Fibroblast of skin of right quadriceps (primary cell): ENCODE measurements around the gene FMO5.
"Not testable (repeated sequence)": the region's sequence is repeated elsewhere in the genome, so short reads cannot be mapped to it uniquely, and the experiment has no call there.

Source experiments
- DNase-seq: peaks from one replicate; pipeline ENCODE4 v3.0.0-alpha.2; 2013

The FMO5 gene

GRCh38 chr1:147238925-147239820, 14.0 kb upstream of the FMO5 start:
- no peak for DNase-seq

DNA sequence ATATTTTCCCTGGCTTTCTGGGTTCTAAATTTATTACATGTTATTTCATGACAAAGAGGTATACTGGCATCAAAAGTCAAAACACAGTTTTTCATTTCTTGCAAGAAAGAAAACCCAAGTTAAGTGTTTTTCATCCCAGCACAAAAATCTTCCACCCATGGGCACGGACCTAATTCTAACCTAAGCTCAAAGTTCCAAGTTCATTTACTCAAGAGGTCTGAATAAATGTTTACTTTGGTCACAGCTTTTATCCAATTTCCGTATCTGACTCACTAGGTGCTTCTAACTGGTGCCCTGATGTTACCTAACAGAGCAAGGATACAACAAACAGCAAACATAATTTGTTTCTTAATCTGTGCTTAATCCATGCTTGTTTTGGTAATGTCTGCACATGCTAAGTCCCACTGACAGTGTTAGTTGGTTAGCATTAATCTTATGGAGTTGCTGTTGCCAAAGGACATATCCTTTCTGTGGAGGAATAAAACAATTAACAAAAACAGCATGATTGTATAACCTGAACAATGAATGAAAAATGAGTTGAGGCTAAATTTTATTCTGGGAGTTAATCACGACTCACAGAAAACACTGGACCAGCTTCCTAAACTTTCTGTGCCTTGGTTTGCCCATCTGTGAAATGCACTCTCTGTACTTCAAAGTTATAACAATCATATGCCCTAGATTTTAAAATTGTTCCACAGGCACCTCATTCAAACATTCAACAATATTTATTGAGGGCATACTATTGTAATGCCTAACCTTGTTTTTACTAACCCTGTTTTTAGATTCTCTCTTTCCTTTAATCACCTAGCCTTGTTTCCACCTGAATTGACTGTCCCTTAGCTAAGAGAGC, 13.1 kb upstream of the FMO5 start:
- no peak for DNase-seq

DNA sequence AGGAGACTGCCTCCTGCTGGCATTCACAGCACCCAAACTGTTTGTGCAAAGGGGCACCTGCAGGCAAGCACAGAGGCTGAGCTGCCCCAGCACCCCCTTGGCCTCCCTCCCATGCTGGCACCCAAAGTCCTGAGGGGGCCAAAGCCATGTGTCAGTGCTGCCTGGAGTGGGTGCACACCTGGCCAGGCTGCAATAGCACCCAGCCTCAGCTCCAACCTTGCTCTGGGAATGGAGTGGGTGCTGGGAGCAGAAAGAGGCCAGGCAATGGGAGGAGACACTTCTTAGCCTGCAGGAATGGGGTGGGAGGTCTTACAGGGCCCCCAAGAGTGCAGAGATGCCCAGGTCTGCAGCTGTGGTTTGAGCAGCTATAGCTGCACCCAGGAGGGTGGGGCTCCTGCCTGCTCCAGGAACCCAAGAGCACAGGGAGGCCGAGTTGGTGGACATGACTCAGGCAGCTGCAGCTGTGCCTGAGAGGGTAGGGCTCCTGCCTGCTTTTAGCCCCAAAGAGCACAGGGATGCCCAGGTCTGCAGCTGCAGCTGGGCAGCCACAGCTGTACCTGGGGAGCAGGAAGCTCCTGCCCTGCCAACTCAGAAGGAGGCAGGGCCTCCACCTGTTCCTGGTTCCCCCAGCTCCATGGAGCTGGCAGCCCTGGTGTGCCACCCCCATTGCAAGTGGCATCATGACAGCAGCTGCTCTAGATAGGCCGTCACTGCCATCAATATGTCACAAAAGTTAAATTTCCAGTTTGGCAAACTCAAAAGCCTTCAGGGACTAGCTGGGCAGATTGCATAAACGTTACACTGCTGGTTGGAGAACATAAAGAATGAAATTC, 12.0 kb upstream of the FMO5 start:
- DNase-seq: no peak

DNA sequence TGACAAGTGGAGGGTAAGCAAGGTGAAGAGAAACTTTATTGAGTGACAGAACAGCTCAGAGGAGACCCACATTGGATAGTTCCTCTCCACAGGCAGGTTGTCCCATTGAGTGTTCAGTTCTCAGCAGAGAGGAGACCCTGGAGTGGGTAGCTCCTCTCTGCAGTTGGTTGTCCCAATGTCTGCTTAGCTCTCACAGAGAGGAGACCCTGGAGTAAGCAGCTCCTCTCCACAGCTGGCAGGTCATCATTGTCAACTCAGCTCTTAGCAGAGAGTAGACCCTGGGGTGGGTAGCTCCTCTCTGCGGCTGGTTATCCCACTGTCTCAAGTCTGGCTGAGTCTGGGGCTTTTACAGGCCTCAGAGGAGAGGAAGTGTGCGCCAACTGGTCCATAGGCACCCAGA, 11.3 kb upstream of the FMO5 start:
- DNase-seq: no peak

- DNase-seq: no peak
These were observed 10.7 kb upstream of the FMO5 start for GRCh38 chr1:147235822-147236221.

- DNase-seq: not testable (repeated sequence)
These were observed 8.8 kb upstream of the FMO5 start for GRCh38 chr1:147233903-147234302.

GRCh38 chr1:147231032-147231431, 5.9 kb upstream of the FMO5 start:
- DNase-seq: not testable (repeated sequence)

GRCh38 chr1:147223740-147224615, 1.2 kb downstream of the FMO5 start:
- no peak for DNase-seq

DNA sequence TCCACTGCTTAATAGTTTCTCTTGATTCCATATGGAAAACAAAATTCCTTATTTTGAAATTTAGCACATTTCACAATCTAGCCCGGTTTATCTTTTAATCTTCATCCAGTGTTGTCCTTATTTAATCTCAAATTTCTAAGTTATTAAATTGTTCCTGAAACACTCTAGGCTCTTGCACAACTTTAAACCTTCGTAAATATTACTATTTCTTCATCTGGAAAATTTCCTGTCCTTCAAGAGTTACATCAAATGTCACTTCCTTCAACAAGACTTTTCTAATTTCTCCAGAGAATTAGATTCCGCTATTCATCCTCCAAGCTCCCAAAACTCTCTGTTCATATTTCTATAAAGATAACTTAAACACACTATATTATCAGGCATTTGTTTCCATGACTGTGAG, 6.5 kb downstream of the FMO5 start:
- DNase-seq: no peak

GRCh38 chr1:147217141-147217540, 8.0 kb downstream of the FMO5 start:
- no peak for DNase-seq

DNA sequence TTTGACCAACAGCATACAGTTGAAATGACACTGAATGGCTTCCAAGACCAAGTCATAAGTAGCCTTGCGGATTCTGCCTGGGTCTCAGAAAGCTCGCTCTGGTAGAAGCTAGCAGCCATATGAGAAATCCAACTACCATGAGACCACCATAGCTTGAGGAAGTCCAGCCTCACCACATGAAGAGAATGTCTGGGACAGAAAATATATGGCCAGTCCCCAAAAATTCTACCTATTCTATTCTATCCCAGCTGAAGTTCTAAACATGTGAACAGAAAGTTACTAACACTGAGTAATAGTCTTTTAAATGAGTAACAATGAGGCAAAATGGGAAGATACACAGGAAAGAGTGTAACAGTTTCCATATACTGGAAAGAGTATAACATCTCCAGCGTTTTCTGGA, 9.0 kb downstream of the FMO5 start:
- DNase-seq: no peak

GRCh38 chr1:147215540-147215916, 9.6 kb downstream of the FMO5 start:
- DNase-seq: no peak

DNA sequence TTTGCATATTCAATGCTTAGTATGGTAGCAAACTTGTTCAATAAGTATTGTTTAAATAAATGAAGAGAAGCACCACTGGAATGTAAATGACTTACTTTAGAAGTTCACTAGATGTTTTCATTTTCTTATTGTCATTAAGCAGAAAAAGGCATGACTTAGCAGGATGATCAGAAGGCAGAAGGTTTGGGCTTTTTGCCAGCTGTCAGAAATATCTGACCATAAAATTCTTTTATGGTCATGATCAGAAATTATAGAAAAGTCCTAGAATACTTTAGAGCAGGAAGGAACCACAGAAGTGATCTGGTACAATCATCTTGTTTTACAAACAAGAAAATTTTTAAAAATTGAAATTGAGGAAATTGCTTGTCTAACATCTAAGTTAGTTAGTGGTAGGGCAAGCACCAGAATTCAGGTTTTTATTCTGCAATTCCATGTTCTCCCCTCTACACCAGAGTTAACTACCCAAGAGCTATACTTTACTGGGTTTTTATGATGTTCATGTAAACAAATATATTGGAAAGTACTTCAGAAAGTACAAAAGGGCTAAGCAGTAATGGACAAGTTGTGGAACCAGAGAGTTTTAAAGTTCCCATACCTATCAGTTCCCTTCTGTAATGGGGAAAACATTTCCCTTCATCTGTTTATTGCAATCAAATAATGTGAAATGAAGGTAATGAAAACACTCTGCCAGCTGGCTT, 10.1 kb downstream of the FMO5 start:
- no peak for DNase-seq

- DNase-seq: no peak
These were observed 10.8 kb downstream of the FMO5 start for GRCh38 chr1:147214325-147214724.

DNA sequence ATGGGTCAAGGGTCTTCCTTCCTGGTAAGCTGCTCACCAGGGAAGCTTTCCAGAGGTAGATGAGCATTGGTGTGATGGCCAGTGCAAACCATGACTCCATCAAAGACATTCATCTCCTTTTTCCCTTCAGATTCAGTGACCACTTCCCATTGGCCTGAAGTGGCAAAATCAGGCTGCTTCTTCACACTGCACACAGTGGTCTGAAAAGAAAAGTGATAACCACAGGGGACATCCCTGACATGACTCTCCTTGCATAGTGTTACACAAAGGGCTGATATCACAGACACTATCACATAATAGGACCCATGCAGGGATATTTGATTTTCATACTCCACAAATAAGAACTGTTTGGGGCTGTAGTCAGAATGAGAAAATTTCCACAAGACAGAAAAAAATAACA, 11.9 kb downstream of the FMO5 start:
- DNase-seq: no peak

GRCh38 chr1:147211577-147211976, 13.6 kb downstream of the FMO5 start:
- no peak for DNase-seq

GRCh38 chr1:147210987-147211386, 14.2 kb downstream of the FMO5 start:
- DNase-seq: no peak

DNA sequence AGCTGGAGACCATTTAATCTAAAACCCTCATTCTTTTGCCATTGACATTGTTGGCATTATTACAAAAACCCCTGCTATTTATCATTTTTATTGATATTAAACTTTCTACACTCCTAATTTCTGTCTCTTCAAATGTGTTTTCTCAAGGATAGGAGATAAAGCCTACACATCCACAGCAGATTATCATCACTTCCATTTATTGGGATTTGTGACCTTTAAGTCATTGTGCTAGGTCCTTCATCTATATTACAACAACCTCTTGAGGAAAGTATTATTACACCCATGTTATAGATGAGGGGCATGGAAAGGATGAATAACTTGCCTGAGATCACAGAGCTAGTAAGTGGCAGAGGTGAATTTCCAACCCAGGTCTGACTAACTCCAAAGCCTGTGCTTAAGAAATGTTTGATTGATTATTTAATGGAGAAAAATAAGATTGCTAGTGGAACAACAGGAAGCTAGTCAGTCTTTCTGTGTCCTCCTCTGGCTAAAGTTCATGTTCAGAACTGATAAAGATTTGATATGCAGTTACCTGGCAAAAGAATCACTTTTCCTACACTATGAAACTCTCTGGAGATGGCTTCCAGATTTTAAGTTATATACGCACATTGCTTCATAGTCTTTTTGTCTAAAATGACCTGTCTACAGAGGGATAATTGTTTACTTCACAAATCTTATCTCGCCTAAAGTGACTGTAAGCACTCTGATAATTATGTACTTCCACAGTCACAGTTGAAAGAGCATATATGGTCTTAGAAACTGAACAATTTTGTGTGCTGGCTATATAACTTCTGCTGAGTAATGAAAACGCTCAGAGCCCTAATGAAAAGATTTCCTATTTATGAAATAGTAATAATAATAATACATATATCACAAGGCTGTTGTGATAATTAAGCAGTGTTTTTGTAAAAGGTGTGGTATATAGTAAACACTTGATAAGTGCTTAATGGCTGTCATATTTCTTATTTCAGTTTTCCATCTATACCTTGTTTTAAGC, 15.0 kb downstream of the FMO5 start:
- DNase-seq: no peak

DNA sequence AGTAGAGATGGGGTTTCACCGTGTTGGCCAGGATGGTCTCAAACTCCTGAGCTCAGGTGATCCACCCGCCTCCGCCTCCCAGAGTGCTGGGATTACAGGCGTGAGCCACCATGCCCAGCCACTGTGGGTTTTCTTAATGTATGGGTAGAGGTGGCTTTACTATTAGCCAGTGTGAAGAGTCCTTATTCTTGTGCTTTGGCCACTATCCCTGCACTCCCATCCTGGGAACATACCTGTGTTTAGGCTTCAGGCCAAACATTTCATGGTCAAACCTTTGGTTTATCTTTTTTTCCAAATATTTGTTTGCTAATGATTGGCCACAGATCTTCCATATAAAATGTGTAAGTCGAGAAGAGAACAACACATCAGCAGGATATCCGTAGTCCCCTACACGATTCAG, 16.5 kb downstream of the FMO5 start:
- DNase-seq: no peak

- DNase-seq: no peak
These were observed 17.9 kb downstream of the FMO5 start for GRCh38 chr1:147207192-147207591.
